22Rv1 (cell line): ENCODE measurements around the gene NADK.

Experiments used
- CTCF ChIP-seq: fragments of 450-650 bp; IDR thresholded peaks from 2 replicates; pipeline ENCODE4 v1.5.1; 2017; ENCODE audit warnings: mild to moderate bottlenecking
- ZFX ChIP-seq: fragments of 450-650 bp; IDR thresholded peaks from 2 replicates; pipeline ENCODE4 v1.6.1; 2017; ENCODE audit warnings: antibody characterized with exemption, borderline replicate concordance

DNA sequence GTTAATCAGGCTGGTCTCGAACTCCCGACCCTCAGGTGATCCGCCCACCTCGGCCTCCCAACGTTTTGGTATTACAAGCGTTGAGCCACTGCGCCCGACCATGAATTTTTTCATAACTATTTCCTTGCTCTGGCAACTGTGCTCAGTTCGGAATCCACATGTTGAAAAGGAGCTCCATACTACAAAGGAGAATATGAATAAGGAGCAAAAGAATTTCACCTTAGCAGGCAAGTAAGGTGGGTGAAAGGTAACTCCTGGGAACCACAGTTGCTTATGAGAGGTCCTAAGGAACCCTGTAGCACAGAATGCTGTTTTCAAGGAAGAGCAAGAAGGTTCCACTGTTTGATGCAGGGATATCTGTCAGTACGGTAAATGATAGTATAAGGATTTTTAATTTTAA lies 29.9 kb upstream of the NADK start:
- no peak for TF ChIP-seq CTCF
- no peak for TF ChIP-seq ZFX
